ENCODE data around the gene DSG2.

Gene DSG2

GRCh38 chr18:31558567-31558966 is 60.6 kb downstream of the DSG2 start:
- no peak for DNase-seq

- no peak for DNase-seq
Observed at GRCh38 chr18:31562726-31563125, 64.7 kb downstream of the DSG2 start.

GRCh38 chr18:31563778-31564177 is 65.8 kb downstream of the DSG2 start:
- DNase-seq, result no peak

- DNase-seq, result no peak
Observed at GRCh38 chr18:31565345-31565744, 67.4 kb downstream of the DSG2 start.

GRCh38 chr18:31565782-31566512 is 68.0 kb downstream of the DSG2 start:
- DNase-seq, result no peak

GRCh38 chr18:31566576-31567306 is 68.8 kb downstream of the DSG2 start:
- no peak for DNase-seq

GRCh38 chr18:31572368-31572767 is 74.4 kb downstream of the DSG2 start:
- no peak for DNase-seq

- no peak for DNase-seq
Observed at GRCh38 chr18:31573051-31573450, 75.1 kb downstream of the DSG2 start.

- no peak for DNase-seq
Observed at GRCh38 chr18:31574359-31574758, 76.4 kb downstream of the DSG2 start.

GRCh38 chr18:31575515-31576257 is 77.7 kb downstream of the DSG2 start:
- no peak for DNase-seq

- DNase-seq, result no peak
Observed at GRCh38 chr18:31576670-31577069, 78.7 kb downstream of the DSG2 start.

- DNase-seq, result no peak
Observed at GRCh38 chr18:31577195-31577594, 79.2 kb downstream of the DSG2 start.

GRCh38 chr18:31578126-31578525 is 80.1 kb downstream of the DSG2 start:
- no peak for DNase-seq

GRCh38 chr18:31579375-31579774 is 81.4 kb downstream of the DSG2 start:
- DNase-seq, result no peak

- no peak for DNase-seq
Observed at GRCh38 chr18:31581498-31582197, 83.7 kb downstream of the DSG2 start.

- DNase-seq, result no peak
Observed at GRCh38 chr18:31583185-31583854, 85.3 kb downstream of the DSG2 start.

- no peak for DNase-seq
Observed at GRCh38 chr18:31585991-31586390, 88.0 kb downstream of the DSG2 start.

GRCh38 chr18:31586616-31587015 is 88.6 kb downstream of the DSG2 start:
- no peak for DNase-seq

- DNase-seq, result no peak
Observed at GRCh38 chr18:31587529-31587928, 89.6 kb downstream of the DSG2 start.

- DNase-seq, result no peak
Observed at GRCh38 chr18:31590570-31590969, 92.6 kb downstream of the DSG2 start.

GRCh38 chr18:31591113-31591512 is 93.1 kb downstream of the DSG2 start:
- DNase-seq, result no peak

- DNase-seq, result no peak
Observed at GRCh38 chr18:31591628-31592027, 93.7 kb downstream of the DSG2 start, which contains the start of gene TTR. Gene TTR, plus strand, starts transcription at chr18:31591877. Its CDS starts 26 bp downstream, at chr18:31591903.
